Measurements from ENCODE around the gene KCNAB3.

Gene KCNAB3

GRCh38 chr17:7875804-7876370, 53.8 kb downstream of the KCNAB3 start:
- no peak for DNase-seq

GRCh38 chr17:7873051-7873450, 56.6 kb downstream of the KCNAB3 start:
- no peak for DNase-seq
